ENCODE measurements around the gene TALDO1.
A peak's percentile ranks its signal among the peaks of the same experiment; 100 is the strongest.

TALDO1 gene

DNA sequence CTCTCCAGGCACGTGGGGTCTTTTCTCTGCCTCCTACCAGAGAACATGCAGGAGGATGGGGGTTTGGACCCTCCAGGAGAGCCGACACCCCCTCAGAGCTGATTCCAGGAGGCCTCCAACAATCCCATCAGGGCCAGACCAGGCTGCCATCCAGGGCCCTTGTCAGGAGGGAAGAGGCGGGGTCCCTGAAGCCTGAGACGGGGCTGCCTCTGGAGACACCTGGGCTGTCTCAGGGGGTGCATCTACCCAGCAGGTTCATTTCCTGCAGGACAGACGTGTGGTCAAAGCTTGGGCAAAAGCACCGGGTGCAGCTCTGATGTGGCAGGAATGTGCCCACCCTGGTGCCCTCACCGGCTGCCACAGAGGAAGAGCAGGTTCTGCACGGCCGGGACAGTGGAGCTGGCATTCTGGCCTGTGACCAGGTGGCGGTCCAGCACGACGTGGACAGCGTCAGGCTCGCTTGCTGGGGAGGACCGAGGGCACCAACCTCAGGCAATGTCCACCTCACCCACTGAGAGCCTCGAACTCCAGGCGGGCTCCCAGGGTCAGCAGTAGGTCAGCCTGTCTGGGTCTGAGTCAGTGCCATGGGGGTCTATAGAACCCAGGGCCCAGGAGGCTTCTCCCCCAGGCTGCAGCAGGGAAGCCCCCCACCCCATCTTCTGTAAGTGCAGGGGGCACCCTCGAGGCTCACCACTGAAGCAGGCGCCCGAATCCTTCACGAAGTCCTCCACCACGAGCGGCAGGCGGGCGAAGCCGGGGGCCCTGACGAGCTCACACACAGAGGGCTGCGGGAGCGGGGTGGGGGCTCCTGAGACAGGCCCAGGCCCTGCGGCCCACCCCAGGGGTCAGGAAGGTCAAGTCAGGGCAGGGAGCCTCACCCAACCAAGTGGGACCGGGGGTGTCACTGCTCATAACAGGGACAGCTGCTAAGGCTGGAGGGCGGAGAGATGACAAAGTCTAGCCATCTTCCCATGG, 23.7 kb downstream of the TALDO1 start:
- no peak for DNase-seq

DNA sequence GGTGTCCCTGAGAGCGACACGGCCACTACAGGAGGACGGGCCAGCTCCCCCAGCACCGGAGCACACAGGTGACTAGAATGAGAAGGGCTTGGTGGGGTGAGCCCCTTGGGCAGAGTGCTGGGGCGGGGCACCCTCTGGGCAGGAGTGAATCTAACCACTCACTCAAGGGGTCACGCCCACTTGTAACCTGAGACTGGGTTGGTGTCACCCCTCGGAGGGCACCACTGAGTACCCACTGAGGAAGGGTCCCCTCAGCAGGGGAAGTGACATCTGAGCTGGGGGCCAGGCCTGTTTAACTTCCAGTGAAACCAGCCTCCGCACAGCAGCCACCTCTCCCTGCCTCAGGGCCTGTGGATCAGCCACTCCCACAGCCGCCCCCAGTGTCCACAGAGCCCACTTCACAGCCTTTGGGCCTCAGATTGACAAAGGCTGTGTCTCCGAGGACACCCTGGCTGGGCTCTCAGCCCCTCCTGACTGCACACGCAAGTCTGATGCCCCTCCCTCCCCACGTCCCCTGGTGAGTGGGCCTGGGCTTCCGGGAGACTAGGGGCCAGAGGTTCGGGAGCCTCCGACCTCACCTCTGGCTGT, 24.4 kb downstream of the TALDO1 start:
- no peak for DNase-seq

DNA sequence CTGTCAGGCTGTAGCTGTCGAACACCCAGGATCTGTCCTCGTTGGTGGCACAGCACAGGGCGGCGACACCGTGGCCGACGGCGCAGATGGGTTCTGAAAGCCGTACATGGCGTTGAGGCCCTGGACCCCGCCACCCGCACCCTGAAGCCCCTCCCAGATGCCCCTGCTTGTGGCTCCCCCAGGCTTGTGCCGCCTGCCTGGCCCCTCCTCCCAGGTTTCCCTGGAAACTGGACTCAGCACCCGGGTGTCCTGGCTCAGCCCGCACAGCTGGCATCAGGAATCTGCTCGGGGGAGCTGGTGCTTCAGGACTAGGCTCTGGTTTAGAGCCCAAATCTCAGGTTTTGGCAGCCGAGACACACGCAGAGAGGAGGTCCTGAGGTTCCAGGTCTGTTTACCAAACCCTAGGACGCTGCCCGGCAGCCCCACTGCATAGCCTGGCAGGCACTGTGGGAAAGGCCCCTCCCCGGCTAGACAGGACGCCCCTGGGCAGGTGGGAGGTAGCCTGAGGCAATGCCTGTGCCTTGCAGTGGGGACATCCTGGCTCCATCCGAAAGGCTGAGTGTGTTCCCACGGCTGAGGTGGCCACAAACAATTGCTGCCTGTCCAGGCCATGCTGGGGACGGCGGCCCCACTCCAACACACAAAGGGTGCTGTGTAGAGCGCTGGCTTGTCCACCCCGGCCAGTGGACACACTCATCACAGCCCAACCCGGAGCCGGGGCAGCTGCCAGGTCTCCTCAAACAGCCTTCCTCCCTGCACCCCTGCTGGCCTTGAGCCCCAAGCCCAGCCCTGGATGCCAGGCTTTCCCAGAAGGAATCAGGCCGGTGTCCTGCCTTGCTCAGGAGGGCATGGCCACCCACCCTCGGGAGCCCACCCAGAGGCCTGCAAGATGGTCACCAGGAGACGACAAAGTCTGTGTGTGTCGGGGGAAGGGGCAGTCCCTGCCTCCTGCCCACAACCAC, 25.4 kb downstream of the TALDO1 start:
- DNase-seq, result no peak

DNA sequence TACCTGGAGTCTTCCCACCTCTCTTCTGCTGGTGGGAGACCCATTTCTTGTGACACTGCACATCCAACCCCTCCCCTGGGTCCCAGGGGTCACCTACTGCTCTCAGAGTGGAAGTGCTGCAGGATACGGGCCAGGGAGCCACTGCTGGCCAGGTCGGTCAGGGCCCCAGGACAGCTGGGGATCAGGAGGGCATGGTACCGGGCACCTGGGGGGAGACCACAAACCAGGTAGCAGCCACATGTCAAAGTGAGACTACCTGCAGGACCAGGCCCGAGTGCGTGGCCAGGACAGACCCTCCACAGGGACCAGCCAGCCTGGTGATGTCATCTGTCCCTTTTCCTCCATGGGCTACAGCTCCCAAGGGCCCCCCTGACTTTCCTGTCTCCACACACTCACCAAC, 26.2 kb downstream of the TALDO1 start:
- DNase-seq, result no peak

DNA sequence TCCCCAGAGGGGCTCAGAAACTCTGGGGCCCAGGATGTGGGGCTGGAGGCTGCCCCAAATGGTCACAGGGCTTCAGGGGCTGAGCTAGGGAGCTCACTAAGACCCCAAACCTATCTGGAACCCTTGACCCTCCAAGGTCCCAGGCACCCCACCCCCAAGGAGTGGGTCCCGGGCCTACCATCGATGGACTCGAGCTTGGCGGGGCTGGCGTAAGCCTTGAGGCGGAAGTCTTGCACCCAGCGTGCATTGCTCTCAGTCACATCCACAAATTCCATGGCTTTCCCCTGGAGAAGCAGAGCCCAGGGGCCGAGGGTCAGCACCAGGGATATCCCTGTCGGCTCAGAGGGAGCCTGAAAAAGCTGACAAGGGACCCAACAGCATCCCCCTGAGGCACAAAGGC, 26.6 kb downstream of the TALDO1 start:
- no peak for DNase-seq

DNA sequence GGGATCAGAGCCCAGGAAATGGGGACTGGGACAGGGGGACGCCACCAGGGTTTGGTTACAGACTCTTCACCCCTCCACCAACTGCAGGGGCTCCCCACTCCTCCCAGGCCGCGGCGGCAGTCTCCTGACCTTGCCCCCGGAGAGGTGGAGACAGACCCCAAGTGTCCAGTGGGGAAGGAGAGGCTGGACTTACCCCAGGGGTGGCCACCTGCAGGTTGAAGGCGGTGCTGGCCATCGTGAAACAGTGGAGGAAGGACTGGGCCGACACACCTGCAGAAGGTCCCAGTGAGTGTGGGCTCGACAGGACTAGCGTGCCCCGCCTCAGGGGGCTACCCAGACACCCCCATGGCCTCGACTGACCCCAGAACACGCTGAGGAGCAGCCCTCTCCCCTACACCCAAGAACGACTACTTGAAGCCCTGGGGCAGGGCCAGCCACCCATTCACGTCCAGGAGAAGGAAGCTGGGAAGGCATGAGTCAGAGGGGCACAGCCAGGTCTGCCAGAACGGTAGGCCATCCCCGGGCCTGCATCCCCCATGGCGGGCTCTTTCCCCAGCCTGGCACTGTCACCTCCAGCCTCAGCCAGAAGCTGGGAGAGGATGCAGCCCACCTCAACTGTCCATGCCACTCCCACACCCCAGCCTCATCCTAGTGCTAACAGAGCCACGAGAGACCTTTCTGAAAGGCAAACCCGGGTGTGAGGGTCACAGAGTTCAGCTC, 27.8 kb downstream of the TALDO1 start:
- no peak for DNase-seq

DNA sequence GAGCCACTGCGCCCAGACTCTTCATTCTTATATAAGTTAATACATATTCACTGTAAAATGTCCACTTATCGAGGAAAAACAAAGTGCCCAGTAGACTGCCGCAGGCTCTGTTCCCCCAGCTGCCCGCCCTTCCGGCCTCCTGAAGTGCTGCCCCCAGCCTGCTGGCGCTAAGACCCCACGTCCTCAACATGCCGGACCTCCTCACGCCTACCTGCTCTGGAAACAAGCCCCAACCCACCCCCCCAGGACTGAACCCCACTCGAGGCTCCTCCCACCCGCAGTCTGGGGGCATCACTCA, 28.9 kb downstream of the TALDO1 start:
- DNase-seq, result no peak

DNA sequence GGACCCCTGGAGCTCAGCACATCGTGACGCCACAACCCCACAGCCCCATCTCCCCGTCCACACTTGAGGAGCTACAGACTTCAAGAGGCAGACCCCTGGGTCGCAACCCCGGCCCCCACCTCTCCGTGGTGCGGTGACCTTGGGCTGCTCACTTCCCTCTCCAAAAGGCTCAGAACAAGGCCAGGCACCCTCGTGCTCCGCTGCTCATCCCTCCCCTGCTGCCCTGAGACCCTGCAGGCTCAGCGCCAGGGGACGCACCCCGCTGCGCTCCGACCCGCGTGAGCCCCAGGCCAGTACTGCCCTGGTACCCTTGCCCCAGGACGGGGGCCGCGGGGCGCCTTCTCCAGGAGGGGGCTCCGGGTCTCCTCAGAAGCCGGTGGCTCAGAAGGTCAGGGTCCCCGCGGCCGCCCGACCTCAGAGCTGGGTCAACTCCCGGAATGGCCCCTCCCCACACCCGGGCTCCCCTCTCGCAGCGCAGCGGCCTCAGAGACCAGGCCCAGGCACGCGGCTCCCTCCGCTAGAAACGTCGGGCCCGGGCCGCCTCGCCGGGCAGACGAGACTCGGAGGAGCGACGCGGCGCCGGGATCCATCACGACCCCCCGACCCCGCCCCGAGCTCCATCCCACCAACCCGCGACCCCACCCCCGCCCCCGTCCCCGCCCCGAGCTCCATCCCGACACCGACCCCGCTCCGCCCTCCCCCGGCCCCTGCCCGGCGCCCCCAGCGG, 29.5 kb downstream of the TALDO1 start:
- peak; percentile 31 for DNase-seq

DNA sequence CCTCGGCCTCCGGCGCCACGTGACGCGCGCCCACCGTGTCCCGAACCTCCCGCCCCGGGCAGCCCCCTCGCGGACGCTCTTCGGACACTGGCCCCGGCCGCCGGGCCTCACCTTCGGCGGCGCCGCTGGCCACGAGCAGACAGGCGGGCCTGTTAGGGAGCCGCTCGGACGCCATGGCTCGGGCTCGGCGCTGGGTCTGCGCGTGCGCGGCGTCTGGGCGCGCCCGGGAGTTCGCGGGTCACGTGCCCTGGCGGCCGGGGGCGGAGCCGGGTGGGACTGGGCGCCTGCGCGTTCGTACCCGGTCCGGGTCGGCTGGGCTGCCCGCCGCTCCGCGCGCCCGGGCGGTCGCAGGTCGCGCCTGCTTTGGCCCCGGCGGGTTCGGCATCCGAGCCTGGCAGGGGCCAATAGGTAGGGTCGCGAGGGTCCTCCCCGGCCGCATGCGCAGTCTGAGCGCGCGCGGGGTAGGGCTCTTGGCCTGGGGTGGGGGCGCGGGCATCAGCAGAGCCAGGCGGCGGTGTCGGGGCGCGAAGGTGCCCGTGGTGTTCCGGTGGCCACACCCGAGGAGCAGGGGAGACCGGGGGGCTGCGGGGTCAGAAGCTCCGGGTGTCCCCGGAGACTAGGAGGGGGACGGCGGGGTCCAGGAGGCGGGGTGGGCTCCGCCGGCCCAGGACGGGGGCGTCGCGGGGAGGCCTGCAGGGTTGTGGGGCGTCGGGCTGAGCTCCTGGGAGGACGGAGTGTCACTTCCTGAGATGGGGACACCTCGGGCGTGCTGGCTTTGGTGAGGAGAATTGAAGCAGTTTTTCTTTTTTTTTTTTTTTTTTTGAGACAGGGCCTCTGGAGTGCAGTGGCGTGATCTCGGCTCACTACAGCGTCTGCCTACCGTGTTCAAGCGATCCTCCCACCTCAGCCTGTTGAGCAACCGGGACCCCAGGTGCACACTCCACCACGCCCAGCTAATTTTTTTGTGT, 30.3 kb downstream of the TALDO1 start, which contains the start of gene GATD1:
Gene GATD1, minus strand, starts transcription at position 200 of the 968 bp plus-strand sequence. Its CDS starts 25 bp downstream, at position 175.
- DNase-seq, result peak; percentile 97

DNA sequence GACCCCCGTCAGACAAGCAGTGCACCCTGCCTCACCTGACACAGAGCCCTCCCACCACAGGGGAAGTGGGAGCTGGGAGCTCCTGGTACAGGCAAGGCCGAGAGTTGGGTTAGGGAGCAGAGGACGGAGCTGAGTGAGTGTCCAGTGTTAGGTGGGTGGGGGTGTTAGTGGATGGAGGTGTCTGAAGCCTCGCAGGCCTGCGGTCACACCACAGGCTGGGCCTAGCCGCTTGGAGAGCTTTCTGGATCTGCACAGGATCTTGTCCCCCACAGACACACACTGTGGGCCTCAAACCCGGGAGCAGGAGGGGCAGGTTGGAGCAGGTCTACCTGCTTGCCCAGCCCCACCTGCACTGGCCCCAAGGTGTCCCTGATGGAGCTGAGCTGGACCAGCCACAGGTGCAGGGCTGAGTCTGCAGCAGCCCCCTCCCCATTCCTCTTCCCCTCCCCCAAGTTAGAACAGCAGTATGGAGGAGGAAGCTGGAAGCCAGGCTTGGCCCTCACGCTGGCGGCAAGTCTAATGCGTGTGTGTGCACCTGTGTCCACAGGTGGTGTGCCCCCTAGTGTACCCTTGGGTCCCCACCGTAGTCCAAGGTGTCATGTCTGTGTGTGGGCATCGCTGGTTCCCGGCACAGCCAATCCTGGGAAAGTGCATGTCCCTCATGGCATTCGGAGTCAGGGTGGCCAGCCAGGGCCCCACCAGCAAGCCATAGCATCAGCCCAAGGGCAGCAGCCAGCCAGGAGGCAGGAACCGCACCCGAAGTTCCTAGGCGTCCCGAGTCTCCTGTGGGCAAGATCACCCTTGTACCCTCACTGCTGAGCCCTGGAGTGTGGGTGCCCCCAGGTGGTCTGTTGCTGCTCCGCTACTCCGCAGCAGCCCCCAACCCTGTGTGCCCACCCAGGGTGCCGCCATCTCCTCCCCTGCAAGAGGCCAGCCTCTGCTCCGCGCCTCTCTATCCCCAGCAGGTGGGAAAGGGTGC, 32.0 kb downstream of the TALDO1 start:
- no peak for DNase-seq

DNA sequence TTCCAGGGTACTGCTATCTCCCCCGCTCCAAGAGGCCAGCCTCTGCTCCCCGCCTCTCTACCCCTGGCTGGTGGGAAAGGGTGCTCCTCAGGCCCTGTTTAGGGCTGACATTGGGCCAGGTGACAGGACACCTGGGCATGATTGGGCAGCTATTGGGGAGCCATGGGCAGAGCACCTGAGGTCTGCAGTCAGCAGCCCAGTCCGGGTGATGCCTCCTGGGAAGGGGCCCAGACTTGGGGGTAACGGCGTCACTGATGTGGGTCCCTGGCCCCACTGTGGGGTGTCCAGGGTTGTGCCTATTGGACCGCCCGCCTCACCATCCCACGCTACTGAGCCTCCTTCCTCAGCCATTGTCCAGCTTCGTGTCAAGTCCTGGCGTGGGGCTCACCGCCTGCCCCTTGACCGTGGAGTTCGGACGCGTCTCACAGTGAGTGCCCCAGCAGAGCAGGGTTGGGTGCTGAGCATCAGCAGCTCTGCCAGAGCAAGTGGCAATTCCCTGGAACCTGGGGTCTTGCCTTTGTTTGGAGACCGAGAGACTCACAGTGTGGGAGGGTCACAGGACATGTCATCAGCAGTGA, 32.8 kb downstream of the TALDO1 start:
- no peak for DNase-seq

DNA sequence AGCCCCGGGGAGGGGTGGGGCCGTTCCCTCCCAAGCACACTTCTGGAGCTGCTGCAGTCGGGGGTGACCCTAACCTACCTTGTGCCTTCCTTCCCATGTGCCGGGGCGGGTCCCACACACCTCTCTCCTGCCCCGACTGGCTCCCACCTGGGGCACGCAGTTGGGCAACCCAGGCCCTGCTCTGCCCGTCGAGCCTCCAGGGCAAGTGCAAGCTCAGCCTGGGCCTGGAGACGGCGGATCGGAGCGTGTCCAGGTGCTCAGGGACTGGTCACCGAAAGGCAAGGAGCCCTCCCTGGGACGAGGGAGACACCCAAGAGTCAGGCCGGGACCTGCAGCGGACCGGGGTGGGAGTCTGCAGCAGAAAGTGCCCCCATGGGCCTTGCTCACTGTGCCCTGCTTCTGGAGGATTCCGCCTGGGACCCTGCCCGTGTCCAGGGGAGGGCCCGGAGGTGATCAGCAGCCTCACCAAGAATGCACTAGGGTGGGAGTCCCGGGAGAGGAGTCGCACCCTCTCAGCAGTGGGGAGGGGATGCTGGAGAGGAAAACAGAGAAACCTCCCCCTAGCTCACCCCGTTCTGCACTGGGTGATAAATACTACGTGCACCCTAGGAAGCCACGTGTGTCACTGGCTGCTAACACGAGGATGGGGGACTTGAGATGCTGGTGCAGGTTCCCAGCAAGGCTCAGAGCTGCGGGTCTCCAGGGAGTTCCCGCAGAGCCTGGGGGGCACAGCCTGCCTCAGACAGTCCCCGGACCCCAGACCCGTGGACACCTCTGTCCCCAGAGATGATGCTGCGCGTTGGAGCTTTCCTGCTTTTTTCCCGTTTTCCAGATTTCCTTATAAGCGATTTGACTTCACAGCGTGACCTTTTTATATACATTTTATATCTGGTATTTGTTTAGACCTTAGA, 35.3 kb downstream of the TALDO1 start:
- DNase-seq, result no peak

DNA sequence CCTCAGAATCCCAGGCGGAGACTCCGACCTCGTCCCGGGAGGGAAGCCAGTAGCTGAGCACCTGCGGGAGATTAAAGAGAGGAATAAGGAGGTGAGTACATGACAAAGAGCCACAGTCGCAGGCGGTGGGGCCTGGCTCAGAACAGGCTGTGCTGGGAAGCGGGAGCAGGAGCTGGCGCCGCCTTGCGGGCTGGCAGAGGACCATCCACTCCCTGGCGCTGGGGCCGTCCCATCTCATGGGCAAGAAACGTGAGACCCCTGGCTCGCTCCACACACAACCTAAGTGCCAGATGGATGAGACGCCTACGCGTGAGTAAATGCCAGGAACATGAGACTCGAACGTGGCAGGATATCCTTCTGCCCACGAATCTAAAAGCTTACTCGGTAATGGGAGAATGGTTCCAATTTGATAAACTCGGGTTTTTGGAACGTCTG, 36.3 kb downstream of the TALDO1 start:
- peak; percentile 37 for DNase-seq

DNA sequence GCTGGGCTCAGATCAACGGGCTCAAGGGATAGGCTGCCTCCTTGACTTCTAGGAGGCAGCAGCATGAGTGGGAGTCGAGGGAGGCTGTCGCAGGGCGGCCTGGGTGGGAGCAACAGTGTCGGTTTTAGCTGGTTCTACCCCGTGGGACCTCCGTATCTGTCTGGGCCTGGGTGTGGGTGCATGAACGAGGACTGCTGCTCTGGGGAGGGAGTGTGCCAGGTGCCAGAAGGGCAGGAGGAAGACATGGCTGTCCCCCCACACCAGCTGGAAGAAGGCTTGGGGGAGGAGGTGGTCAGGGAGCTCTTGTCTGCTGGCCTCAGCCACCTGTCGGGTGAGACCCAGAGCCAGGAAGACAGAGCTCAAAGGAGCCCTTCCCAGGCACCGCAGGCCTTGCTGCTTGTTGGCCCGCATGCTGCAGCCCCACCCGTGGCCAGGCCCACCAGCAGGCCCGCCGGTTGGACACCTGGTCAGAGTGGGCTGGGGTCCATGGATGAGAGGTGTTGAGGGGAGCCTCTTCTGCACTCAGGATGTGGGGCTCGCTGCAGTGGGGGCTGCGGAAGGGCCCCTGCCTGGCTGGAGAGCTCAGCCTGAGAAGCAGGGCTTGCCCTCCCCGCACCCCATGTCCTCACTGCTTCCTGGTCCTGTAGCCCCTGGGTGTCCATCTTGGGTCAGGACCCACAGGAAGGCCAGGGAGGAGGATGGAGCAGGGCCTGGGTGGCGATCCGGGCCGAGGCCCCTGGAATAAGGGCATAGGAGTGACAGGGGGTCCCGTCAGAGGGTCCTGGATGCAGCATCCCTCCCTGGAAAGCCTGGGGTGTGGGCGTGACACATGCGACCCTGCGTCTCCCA, 39.2 kb downstream of the TALDO1 start:
- DNase-seq, result no peak

DNA sequence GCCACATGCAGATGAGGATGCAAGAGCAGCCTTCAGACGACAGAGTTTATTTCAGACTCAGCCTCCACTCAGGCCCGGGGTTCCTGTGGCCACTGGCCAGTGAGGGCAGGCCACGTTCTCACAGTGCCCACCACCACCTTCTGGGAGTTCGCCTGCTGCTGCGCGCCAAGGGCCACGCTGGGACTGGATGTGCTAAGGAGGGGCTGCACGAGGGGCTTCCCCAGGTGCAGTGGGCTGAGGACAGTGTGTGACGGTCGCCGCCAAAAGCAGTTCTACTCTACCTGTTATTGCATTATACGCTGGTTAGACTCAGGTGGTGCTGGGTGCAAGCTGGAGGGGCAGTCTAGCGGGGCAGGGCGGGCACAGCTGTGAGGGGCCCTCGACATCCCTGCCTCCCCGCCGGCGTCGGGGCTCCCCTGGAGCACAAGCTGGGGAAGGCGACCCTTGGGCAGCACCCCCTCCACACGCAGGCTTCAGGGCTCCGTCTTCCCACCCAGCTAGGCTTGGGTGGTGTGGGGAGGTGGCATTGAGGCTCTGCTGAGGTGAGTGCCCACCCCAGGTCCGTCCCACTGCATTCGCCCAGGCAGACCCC, 39.9 kb downstream of the TALDO1 start:
- DNase-seq, result no peak

DNA sequence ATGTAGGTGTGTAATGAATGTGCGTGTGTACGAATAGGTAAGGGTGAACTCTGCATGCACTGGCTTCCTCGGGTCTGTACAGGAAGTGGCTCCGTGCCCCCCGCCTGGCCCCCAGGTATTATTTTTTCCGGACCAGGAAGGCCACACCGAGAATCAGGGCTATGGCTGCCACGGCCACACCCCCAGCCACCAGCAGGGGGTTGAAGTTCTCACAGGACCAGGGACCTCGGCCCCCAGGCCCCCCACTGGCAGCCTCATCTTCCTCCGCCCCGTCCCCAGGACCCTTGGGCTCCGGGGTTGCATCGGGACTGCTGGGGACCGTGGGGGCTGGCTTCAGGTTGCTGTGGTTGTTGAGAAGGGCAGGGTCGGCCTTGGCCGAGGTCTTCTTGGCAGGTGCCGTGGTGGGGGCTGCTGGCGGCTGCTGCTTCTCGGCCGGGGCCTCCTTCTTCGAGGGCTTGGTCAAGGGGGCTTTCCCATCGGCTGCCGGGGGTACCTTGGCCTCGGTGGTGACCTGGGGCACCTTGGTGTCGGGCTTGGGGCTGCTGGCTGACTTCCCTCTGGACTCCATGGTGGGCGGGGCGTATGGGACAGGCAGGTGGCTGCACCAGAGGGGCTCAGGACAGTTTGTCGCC, 40.9 kb downstream of the TALDO1 start:
- no peak for DNase-seq

All from activated CD4-positive, alpha-beta T cell treated with anti-CD3 and anti-CD28 coated beads, Interleukin-10, Interleukin-2, amounts not matched to agents 100 ng/mL and 50 ng/mL, durations not matched to agents 16 hours and 8 hours (primary cell).